Lung (tissue), 12 donors: Measurements from ENCODE around the gene STX18. TPM values are rescaled to one million over a fixed set of nuclear protein-coding genes. Genes with fewer than 3 reads are reported as not detected.
"Not testable (repeated sequence)": the region's sequence is repeated elsewhere in the genome, so short reads cannot be mapped to it uniquely, and the experiment has no call there.

Experiments
- ATAC-seq: fragments of 200-7000 bp; cut with Tn5 transposase; one replicate; pipeline ENCODE4 v1.9.1; 2020; ENCODE audit warnings: moderate number of reproducible peaks; ENCODE audit not compliant: insufficient read depth, low FRiP score
- DNase-seq, 3 donors: peaks; one replicate each; pipeline ENCODE4 v3.0.0-alpha.2; 2013 to 2017
- H3K27ac ChIP-seq, 2 donors: one replicate each; pipeline ENCODE4 v1.5.1; 2013; ENCODE audit warnings: mild to moderate bottlenecking in 2 of 2, moderate library complexity in 2 of 2, control low read depth in 1 of 2, inconsistent platforms in 1 of 2, low read depth in 1 of 2, low read length in 1 of 2
- H3K27me3 ChIP-seq, 3 donors: one replicate each; pipeline ENCODE4 v1.5.1; 2013; ENCODE audit warnings: low read length in 2 of 3; ENCODE audit not compliant: control insufficient read depth in 3 of 3, insufficient read depth in 3 of 3
- H3K36me3 ChIP-seq, 4 donors: one replicate each; pipeline ENCODE4 v1.5.1; 2013; ENCODE audit warnings: low read length in 4 of 4, mild to moderate bottlenecking in 1 of 4, moderate library complexity in 1 of 4; ENCODE audit not compliant: control insufficient read depth in 4 of 4, insufficient read depth in 4 of 4
- H3K4me1 ChIP-seq, 5 donors: one replicate each; pipeline ENCODE4 v1.5.1; 2013; ENCODE audit warnings: low read length in 5 of 5, mild to moderate bottlenecking in 2 of 5, moderate library complexity in 1 of 5; ENCODE audit not compliant: control insufficient read depth in 5 of 5, insufficient read depth in 5 of 5
- H3K4me3 ChIP-seq: one replicate; pipeline ENCODE4 v1.5.1; 2013; ENCODE audit warnings: mild to moderate bottlenecking, control low read depth, moderate library complexity
- H3K9ac ChIP-seq, 2 donors: one replicate each; pipeline ENCODE4 v1.5.1; 2013; ENCODE audit warnings: low read length in 2 of 2, control low read depth in 1 of 2; ENCODE audit not compliant: insufficient read depth in 1 of 2
- H3K9me3 ChIP-seq, 4 donors: one replicate each; pipeline ENCODE4 v1.5.1; 2013; ENCODE audit warnings: low read length in 3 of 4, mild to moderate bottlenecking in 1 of 4, moderate library complexity in 1 of 4; ENCODE audit not compliant: control insufficient read depth in 4 of 4, insufficient read depth in 3 of 4
- WGBS, 2 donors: extraction: QIAGEN DNeasy Blood & Tissue Kit; methylation state at CpG; one replicate each; pipeline ENCODE4 v1.1.7; 2013; 5-methylcytosine and 5-hydroxymethylcytosine counted together
- polyA plus RNA-seq, 2 donors: library from polyadenylated mRNA; stranded (reverse); fragments of 200-250 nt; gene quantifications; one replicate each; pipeline ENCODE4 v1.2.1, GENCODE V29; 2013
- total RNA-seq, 2 donors: library from RNA; depleted of rRNA in 1 of 2; stranded (reverse); fragments of >200 nt in 1 of 2; gene quantifications; one replicate each; pipeline ENCODE4 v1.2.1, GENCODE V29; 2014 to 2021
- TF ChIP-seq, protein P1 (sequence below): IDR thresholded peaks from 2 replicates; pipeline ENCODE4 v1.5.1; 2012; ENCODE audit warnings: mild to moderate bottlenecking; ENCODE audit errors: control extremely low read depth, extremely low read depth
- donor health status: control.
- donor health status: control.
- donor health status: Bipolar disorder and iron deficiency.
- donor health status: healthy.
- donor health status: DM: yes; HTN: yes; CAD: no.

Gene STX18
- total and polyA plus RNA-seq, 4 donors = 16.2 to 34.1 (median 24.8) TPM

DNA sequence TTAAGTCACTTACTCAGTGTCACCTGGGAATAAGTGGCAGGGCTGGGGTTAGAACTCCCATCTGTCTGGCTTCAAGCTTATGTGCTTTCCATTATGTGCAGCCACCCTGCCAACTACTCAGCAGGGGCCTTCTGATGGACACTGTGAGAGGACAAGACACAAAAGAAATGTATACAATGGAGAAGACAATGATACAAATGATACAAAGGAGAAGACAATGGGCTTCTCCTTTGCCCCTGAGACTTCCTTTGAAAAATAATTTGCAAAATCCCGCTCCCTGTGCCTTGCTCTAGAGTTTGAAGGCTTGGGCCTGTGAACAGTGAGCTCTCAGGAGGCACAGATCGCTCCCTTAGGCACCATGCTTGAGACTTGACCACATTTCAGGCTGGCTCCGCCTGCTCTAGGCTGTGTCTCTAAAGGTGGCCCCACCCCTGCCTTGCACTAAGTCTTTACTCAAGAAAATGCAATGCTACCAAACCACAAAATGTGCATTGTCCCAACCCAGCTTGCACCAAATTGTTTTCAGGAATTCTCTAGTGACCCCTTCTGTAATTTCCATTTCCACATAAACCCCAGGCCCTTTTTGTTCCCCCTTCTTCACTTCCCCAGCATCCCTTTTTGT is 27.1 kb upstream of the STX18 start:
- TF ChIP-seq, protein P1, sequence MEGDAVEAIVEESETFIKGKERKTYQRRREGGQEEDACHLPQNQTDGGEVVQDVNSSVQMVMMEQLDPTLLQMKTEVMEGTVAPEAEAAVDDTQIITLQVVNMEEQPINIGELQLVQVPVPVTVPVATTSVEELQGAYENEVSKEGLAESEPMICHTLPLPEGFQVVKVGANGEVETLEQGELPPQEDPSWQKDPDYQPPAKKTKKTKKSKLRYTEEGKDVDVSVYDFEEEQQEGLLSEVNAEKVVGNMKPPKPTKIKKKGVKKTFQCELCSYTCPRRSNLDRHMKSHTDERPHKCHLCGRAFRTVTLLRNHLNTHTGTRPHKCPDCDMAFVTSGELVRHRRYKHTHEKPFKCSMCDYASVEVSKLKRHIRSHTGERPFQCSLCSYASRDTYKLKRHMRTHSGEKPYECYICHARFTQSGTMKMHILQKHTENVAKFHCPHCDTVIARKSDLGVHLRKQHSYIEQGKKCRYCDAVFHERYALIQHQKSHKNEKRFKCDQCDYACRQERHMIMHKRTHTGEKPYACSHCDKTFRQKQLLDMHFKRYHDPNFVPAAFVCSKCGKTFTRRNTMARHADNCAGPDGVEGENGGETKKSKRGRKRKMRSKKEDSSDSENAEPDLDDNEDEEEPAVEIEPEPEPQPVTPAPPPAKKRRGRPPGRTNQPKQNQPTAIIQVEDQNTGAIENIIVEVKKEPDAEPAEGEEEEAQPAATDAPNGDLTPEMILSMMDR = no peak
- no peak for ATAC-seq
- no peak overlapping the region for H3K27ac ChIP-seq
- H3K4me3 ChIP-seq = no peak overlapping the region
- H3K4me1 ChIP-seq = no peaks in the 10 kb centered on the region
- no peak overlapping the region for H3K9ac ChIP-seq
- peaks cover 0 to 4% (median 0%) of the 10 kb centered on the region in 4 donors for H3K36me3 ChIP-seq
- WGBS, 2 donors = 95 to 98% methylated on average over 3 of the region's 3 CpGs
- H3K27me3 ChIP-seq = no peaks in the 10 kb centered on the region
- DNase-seq = no peak
- peaks cover 0 to under 1% (median 0%) of the 10 kb centered on the region in 4 donors for H3K9me3 ChIP-seq

DNA sequence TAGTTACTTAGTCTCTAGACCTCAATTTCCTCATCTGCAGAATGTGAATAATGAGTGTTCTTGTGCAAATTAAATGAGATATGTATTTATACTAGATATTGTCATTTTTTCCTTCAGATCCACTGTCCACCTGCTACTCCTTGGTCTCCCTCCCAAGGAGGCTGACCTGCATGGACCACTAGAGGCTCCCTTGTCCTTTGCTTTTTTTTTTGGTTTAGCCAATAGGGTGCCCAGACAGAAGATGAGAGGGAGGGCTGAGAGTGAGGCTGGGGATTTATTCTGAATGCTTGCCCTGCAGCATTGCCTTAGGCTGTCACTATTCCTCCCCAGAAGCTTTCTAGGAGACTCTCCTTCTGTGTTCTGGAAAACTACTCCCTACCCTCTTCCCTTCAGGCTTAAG is 24.5 kb upstream of the STX18 start:
- H3K4me3 ChIP-seq, H3K27ac ChIP-seq, ATAC-seq, H3K27me3 ChIP-seq, H3K36me3 ChIP-seq, DNase-seq, H3K9me3 ChIP-seq, H3K9ac ChIP-seq, H3K4me1 ChIP-seq: not testable (repeated sequence)

DNA sequence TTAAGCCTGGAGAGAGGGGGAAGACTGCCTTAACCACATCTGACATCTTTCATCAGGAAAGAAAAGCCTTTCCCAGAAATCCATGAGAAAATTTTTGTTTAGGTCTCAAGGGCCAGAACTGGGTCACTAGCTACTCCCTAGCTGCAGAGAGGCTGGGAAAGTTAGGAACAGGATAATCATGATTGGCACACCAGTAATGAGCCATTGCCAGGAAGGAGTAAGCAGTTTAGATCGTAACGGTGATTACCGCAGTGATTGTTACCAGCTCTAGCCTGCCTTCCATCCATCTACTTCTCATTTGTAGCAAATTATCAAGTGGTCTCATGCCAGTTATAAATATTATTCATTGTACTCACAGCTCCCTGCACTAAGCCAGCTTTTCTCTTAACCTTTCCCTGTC is 22.7 kb upstream of the STX18 start:
- no peaks in the 10 kb centered on the region for H3K27me3 ChIP-seq
- H3K27ac ChIP-seq = no peak overlapping the region
- H3K4me1 ChIP-seq = no peaks in the 10 kb centered on the region
- DNase-seq (no peak), ATAC-seq (no peak)
- H3K9me3 ChIP-seq = no peaks in the 10 kb centered on the region
- H3K4me3 ChIP-seq = no peak overlapping the region
- H3K36me3 ChIP-seq = peaks cover 0 to 4% (median 0%) of the 10 kb centered on the region in 4 donors
- TF ChIP-seq, protein P1 = no peak
- H3K9ac ChIP-seq = no peak overlapping the region
- 84 to 100% methylated on average over 3 of the region's 3 CpGs for WGBS, 2 donors

DNA sequence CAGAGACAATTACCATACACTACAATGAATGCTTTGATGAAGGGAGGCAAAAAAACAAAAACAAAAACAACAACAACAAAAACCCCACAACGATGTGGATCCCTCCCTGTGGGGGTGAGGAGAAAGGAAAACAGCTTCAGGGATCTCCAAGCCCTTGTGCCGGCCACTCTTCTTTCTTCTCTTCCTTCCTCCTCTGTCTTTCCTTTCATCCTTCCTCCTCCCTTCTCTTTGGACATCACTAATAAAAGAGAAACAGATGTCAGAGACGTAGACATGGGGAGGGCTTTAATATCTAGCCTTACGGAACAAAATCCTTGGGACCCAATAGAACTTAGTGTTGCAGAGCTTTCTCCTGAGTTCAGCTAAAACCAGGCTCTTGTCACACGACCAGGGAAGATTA is 18.8 kb upstream of the STX18 start:
- Histone ChIP-seq H3K9me3 (no peaks in the 10 kb centered on the region), H3K27me3 (no peaks in the 10 kb centered on the region), H3K27ac (no peak overlapping the region), H3K9ac (no peak overlapping the region), H3K36me3 (peaks cover 0 to 4% (median 0%) of the 10 kb centered on the region in 4 donors), H3K4me3 (no peak overlapping the region), H3K4me1 (no peaks in the 10 kb centered on the region)
- TF ChIP-seq, protein P1 = no peak
- ATAC-seq (no peak), DNase-seq (no peak)
- 77 to 79% methylated on average over 5 of the region's 5 CpGs for WGBS, 2 donors
